Measurements from ENCODE around the gene SHROOM2.

- TF ChIP-seq EGR2 (tag by site-specific recombination; IDR thresholded peaks at IDR 0.05; ENCODE audit: low read depth) (no peak), CTCF (tag by site-specific recombination; IDR thresholded peaks at IDR 0.05) (no peak), KLF10 (tag by site-specific recombination; IDR thresholded peaks at IDR 0.05) (no peak)
These were observed 166.1 kb downstream of the SHROOM2 start for GRCh38 chrX:9952300-9952699.

Measured in HEK293 (cell line).